ENCODE data around the gene MB21D2.

The MB21D2 gene

GRCh38 chr3:192884777-192885773 lies 32.6 kb downstream of the MB21D2 start:
- Histone ChIP-seq H3K36me3 (no peaks in the 10 kb centered on the region), H3K4me1 (ENCODE audit: control insufficient read depth in 1 of 2, insufficient read depth in 1 of 2, low read depth in 1 of 2, low read length in 1 of 2) (no peaks in the 10 kb centered on the region), H3K27me3 (no peaks in the 10 kb centered on the region), H3K4me3 (ENCODE audit: low read depth in 1 of 2, low read length in 1 of 2) (no peak overlapping the region), H3K9me3 (no peaks in the 10 kb centered on the region), H3K27ac (no peak overlapping the region)
- no peak for TF ChIP-seq CTCF (IDR thresholded peaks at IDR 0.05)

- H3K36me3 ChIP-seq = no peaks in the 10 kb centered on the region
- H3K27me3 ChIP-seq = no peaks in the 10 kb centered on the region
- no peak for TF ChIP-seq CTCF (IDR thresholded peaks at IDR 0.05)
- H3K27ac ChIP-seq = no peak overlapping the region
- H3K4me1 ChIP-seq (ENCODE audit: control insufficient read depth in 1 of 2, insufficient read depth in 1 of 2, low read depth in 1 of 2, low read length in 1 of 2) = no peaks in the 10 kb centered on the region
- H3K4me3 ChIP-seq (ENCODE audit: low read depth in 1 of 2, low read length in 1 of 2) = no peak overlapping the region
- no peaks in the 10 kb centered on the region for H3K9me3 ChIP-seq
Observed at GRCh38 chr3:192883512-192883911, 34.1 kb downstream of the MB21D2 start.

- no peak for TF ChIP-seq CTCF (IDR thresholded peaks at IDR 0.05)
- Histone ChIP-seq H3K4me1 (ENCODE audit: control insufficient read depth in 1 of 2, insufficient read depth in 1 of 2, low read depth in 1 of 2, low read length in 1 of 2) (no peaks in the 10 kb centered on the region), H3K27me3 (no peaks in the 10 kb centered on the region), H3K27ac (no peak overlapping the region), H3K9me3 (no peaks in the 10 kb centered on the region), H3K36me3 (no peaks in the 10 kb centered on the region), H3K4me3 (ENCODE audit: low read depth in 1 of 2, low read length in 1 of 2) (no peak overlapping the region)
Observed at GRCh38 chr3:192881159-192881786, 36.4 kb downstream of the MB21D2 start.

- Histone ChIP-seq H3K9me3 (no peaks in the 10 kb centered on the region), H3K27ac (no peak overlapping the region), H3K27me3 (no peaks in the 10 kb centered on the region), H3K4me1 (ENCODE audit: control insufficient read depth in 1 of 2, insufficient read depth in 1 of 2, low read depth in 1 of 2, low read length in 1 of 2) (no peaks in the 10 kb centered on the region), H3K36me3 (no peaks in the 10 kb centered on the region), H3K4me3 (ENCODE audit: low read depth in 1 of 2, low read length in 1 of 2) (no peak overlapping the region)
- no peak for TF ChIP-seq CTCF (IDR thresholded peaks at IDR 0.05)
Observed at GRCh38 chr3:192880313-192880712, 37.3 kb downstream of the MB21D2 start.

GRCh38 chr3:192879346-192880031 lies 38.2 kb downstream of the MB21D2 start:
- Histone ChIP-seq H3K4me3 (ENCODE audit: low read depth in 1 of 2, low read length in 1 of 2) (no peak overlapping the region), H3K27ac (no peak overlapping the region), H3K4me1 (ENCODE audit: control insufficient read depth in 1 of 2, insufficient read depth in 1 of 2, low read depth in 1 of 2, low read length in 1 of 2) (no peaks in the 10 kb centered on the region), H3K27me3 (no peaks in the 10 kb centered on the region), H3K9me3 (no peaks in the 10 kb centered on the region), H3K36me3 (no peaks in the 10 kb centered on the region)
- no peak for TF ChIP-seq CTCF (IDR thresholded peaks at IDR 0.05)

All from neutrophil (primary cell).